Right hindlimb (tissue), 1 donor: Measurements from ENCODE around the gene TTC27.

Source experiments
- DNase-seq: peaks from one replicate; pipeline ENCODE4 v3.0.0-alpha.2; 2018

The TTC27 gene

GRCh38 chr2:32671885-32672533 is 44.2 kb downstream of the TTC27 start:
- DNase-seq, result no peak

GRCh38 chr2:32678825-32679224 is 51.0 kb downstream of the TTC27 start:
- no peak for DNase-seq

GRCh38 chr2:32680942-32681341 is 53.1 kb downstream of the TTC27 start:
- no peak for DNase-seq

GRCh38 chr2:32683520-32684086 is 55.8 kb downstream of the TTC27 start:
- no peak for DNase-seq

- no peak for DNase-seq
Measured at GRCh38 chr2:32688541-32688940, 60.7 kb downstream of the TTC27 start.

- no peak for DNase-seq
Measured at GRCh38 chr2:32691678-32692077, 63.8 kb downstream of the TTC27 start.

GRCh38 chr2:32696439-32696838 is 68.6 kb downstream of the TTC27 start:
- no peak for DNase-seq

GRCh38 chr2:32697156-32697555 is 69.3 kb downstream of the TTC27 start:
- DNase-seq, result no peak

- no peak for DNase-seq
Measured at GRCh38 chr2:32699151-32699550, 71.3 kb downstream of the TTC27 start.

- DNase-seq, result no peak
Measured at GRCh38 chr2:32701806-32702205, 74.0 kb downstream of the TTC27 start.

GRCh38 chr2:32702303-32703064 is 74.6 kb downstream of the TTC27 start:
- no peak for DNase-seq

GRCh38 chr2:32706815-32707579 is 79.1 kb downstream of the TTC27 start:
- DNase-seq, result no peak

GRCh38 chr2:32711219-32711618 is 83.4 kb downstream of the TTC27 start:
- no peak for DNase-seq

- DNase-seq, result no peak
Measured at GRCh38 chr2:32711908-32712501, 84.2 kb downstream of the TTC27 start.

- no peak for DNase-seq
Measured at GRCh38 chr2:32712870-32713269, 85.0 kb downstream of the TTC27 start.

GRCh38 chr2:32714521-32714920 is 86.7 kb downstream of the TTC27 start:
- no peak for DNase-seq

GRCh38 chr2:32715391-32715841 is 87.6 kb downstream of the TTC27 start:
- DNase-seq, result no peak

- no peak for DNase-seq
Measured at GRCh38 chr2:32715981-32716380, 88.1 kb downstream of the TTC27 start.

- no peak for DNase-seq
Measured at GRCh38 chr2:32716598-32716997, 88.7 kb downstream of the TTC27 start.

- no peak for DNase-seq
Measured at GRCh38 chr2:32718752-32719151, 90.9 kb downstream of the TTC27 start.

- DNase-seq, result no peak
Measured at GRCh38 chr2:32719430-32719829, 91.6 kb downstream of the TTC27 start.

- no peak for DNase-seq
Measured at GRCh38 chr2:32719933-32720716, 92.3 kb downstream of the TTC27 start.
